NCI-H524 (cell line): ENCODE results near the gene PLAAT5.
"Not testable (repeated sequence)": the region's sequence is repeated elsewhere in the genome, so short reads cannot be mapped to it uniquely, and the experiment has no call there.

Experiments used
- DNase-seq, 2 experiments: peaks; one replicate each; lab custom pipeline; 2025; lab: John Stamatoyannopoulos, UW

The PLAAT5 gene, protein sequence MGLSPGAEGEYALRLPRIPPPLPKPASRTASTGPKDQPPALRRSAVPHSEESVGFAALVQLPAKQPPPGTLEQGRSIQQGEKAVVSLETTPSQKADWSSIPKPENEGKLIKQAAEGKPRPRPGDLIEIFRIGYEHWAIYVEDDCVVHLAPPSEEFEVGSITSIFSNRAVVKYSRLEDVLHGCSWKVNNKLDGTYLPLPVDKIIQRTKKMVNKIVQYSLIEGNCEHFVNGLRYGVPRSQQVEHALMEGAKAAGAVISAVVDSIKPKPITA

DNA sequence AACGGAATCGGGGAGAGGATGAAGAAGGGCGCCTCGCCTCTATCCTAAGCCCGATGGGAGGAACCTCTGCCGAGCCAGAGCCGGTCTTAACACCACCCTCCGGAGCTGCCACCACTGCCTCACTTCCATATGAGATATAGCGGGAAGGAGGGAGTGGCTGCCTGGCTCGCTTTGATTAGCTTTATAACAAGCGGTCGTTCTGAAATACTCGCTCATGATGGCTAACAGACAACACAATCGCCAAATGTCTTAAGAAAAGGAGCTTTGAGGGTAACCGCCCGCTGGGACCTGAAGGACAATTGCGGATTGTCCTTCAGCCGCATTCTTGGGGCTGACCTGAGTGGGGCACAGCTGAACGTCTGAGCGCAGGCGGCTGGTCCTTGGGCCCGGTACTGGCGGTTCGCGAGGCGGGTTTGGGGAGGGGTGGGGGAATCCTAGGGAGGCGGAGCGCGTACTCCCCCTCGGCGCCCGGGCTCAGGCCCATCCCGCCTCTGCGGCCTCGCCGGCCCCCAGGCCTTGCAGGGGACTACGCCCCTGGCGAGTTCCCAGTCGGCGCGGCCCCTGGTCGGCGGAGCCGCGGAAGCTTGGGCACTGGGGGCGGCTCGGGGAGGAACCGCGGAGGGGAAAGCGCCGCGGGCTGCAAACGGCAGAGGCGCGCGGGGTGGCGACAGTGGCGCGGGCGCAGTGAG is at the start of gene PLAAT5:
Gene PLAAT5, minus strand, starts transcription at position 617 of the 689 bp plus-strand sequence. Its CDS starts 133 bp downstream, at position 484.
- DNase-seq: no peak

DNA sequence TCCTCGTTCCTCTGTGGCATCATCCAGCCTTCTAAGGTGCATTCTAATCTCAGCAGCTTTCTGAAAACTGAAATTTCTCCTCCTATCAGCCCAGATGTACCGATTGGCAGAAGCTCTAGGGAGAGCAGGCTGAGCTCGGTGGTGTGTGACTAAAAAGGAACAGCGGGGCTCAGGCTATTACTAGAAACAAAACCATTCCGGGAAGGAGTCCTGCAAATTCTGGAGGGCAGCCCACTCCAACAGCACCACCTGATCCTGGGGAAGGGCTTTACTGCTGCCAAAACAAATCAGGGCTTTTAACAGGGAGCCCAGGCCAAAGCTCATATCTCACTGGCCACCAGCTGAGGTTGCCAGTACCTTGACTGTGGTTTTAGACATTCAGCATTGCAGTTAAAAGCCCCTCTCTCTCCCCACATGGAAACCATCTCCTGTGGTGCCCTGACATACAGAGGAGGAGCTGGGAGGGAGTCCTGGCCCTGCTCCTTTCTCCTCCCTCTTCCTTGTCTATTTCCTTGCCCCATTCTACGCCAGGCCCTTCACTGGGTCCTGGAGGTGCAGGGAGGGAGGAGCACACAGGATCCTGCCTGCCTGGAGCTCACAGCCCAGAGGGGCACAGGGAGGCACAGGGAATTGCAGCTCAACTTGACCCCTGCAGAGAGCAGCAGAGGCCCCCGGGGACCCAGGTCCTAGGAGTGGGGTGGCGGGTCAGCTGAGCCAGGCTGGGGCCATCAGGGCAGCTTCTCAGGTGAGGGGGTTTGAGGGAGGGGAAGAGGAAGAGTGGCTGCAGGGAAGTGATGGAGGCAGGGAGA is 46.5 kb upstream of the PLAAT5 start:
- DNase-seq: no peak

DNA sequence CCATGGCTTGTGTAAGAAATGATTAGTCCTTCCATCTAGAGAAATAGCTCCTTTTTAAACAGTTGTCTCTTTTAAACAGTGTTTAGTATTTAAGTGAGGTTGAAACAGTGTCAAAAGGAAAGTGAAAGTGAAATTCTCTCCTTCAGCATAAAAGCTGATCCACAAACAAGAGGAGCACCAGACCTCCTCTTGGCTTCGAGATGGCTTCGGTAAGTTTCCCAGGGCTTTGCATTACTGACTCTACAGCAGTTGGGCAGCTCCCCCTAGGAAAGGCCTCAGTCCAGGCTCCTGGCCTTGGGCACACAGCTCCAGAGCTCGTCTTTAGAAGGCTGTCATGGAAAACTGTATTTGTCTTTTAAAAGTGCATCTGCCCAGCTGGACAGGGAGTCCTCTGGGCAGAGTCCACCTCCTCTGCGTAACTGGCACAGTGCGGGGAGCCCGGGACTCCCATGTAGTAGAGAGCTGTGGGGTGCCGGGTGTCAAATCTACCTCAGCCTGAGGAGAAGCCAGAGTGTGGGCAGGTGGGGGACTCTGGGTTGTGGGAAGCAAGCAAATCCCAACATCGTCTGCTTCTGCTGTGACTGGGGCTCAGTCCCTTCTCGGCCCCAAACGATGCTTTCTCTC is 45.8 kb upstream of the PLAAT5 start, which contains the start of gene PLAAT4:
Gene PLAAT4, plus strand, starts transcription at position 140 of the 624 bp plus-strand sequence. Its CDS starts 61 bp downstream, at position 201.
- DNase-seq: no peak

DNA sequence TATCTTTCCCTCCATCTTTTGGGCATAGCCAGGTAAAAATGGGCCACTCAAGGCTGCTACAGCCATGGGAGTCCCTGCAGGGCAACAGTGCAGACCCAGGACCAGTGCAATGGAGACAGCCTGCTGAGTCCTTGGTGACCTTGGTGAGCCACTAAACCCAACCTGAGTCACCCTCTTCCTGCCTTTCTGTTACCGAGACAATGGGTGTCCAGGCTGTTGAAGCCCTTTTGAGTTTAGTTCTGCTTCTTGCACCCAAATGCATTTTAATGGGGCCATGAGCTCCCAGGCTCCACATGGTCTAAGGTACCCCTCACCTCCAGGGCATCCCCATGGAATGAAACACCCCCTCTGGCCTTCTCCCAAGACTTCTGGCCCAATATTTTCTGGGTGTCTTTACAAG is 44.8 kb upstream of the PLAAT5 start:
- no peak for DNase-seq

DNA sequence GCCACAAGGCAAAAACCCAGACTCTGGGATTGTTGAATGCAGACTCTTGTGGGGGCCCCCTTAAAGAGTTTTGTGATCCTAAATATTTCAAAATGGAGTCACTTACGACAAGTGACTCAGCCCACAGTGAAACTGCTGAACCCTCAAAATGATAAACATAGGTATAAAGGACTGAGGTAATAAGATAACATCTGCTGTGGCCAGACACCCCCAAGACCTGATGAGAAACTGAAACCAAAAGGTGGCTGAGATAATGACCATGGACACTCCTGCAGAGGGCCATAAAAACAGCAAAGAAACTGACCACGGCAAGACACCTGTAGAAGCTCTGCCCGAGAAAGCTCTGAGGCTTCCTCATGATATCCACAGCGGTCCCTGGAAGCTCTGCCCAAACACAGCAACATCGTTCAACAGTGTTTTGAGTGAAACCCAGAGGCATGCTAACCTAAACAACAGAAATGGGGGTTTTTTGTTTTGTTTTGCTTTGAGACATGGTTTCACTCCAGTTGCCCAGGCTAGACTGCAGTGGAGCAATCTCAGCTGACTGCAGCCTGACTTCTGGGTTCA is 44.0 kb upstream of the PLAAT5 start:
- DNase-seq: no peak

DNA sequence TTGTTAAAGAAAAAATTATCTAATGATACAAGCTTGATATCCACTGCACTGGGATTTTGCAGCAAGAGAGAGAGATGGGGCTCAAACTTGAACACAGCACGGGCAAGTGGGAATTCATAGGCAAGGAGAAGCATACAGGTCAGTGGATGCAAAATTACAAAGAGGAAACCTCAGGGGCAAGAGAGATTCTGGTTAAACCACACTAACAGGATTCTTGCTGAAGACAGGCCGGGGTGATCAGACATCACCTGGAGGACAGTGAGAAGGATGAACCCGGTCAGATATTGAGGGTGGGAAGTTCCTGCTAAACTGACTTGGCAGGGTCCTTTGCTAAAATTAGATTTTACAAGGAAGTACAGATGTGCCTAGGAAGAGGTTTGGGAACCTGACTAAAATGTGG is 43.1 kb upstream of the PLAAT5 start:
- DNase-seq: no peak

DNA sequence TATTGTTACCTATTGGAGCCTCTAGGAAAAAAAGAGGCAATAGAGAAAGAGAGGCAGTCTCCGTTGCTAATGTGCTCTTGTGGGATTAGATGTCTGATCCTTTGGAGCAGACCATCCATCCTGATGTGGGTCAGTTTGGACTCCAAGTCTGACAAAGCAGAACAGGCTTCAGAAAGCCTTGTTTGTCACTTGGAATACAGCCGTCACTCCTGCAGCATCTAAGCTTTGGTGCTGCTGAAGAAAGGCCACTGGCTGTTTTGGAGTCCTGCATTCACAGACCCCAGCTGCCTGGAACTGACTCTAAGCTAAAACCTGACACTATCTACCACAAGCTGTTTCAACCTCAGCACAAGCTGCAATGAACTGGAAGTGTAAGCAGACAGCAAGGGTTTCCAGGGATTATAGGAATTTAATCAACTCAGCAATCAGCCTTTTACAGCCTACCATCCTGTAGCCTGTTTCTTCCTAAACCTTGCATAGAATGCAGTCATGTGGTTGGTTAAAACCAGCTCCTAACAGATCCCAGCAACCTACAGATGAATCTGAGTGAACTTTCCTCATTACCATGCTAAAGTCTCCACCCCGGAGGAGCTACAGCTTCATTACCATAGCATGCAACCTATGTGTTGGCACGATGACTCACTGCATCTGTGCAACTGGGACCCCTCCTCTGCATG is 42.0 kb upstream of the PLAAT5 start:
- peak in 1 of 2 experiments; percentile 18 for DNase-seq

DNA sequence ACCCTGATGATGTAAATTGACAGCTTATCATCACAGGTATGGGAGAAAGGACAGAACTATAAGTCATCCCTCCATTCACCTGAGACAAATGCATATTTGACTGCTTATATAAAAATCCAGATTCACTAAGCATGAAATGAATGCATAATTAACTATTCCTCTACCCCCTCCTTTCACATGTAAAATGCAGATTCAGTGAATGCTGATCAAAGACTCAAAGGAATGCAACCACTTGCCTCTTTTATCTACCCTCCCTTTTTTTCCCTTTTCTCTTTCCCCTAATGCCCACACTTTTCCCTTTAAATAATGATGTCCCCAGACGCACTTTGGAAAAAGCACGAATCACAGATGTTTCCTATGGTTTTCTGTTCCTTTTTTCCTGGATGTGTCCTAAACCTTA is 41.1 kb upstream of the PLAAT5 start:
- no peak for DNase-seq

DNA sequence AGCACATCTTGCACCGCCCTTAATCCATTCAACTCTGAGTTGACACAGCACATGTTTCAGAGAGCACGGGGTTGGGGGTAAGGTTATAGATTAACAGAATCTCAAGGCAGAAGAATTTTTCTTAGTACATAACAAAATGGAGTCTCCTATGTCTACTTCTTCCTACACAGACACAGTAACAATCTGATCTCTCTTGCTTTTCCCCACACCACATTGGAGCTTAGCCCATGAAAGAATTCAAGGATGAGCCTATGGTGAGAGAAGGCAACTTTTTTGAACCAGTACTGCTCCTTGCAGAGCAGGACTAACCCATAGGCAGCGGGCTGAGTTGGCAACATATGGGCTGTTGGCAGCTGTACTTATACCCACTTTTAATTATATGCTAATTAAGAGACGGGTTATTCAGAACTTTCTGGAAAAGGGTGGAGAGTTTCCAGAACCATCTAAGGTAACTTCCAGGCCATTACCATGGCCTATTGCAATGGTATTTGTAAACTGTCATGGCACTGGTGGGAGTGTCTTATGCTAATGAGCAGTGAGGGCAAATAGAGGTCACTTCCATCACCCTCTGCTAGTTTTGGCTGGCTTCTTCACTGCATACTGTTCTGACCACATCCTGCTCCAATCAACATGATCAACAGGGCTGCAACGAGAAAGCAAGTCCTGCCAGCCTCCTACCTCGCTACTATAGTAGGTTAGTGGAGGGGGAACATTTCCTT is 40.3 kb upstream of the PLAAT5 start:
- not testable (repeated sequence) for DNase-seq

DNA sequence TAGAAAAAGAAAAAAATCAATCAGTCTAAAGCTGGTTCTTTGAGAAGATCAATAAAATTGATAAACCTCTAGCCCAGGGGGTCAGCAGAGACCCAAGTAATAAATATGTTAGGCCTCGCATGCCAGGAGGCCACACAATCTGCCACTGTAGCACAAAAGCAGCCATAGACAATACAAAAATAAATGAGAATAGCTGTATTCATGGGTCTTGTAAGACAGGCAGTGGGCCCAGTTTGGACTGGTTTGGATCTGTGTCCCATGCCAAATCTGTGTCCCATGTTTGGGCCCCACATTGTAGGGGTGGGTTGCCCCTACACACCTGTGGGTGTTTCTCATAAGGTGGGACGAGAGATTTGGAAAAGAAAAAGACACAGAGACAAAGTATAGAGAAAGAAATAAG is 39.1 kb upstream of the PLAAT5 start:
- DNase-seq: no peak

DNA sequence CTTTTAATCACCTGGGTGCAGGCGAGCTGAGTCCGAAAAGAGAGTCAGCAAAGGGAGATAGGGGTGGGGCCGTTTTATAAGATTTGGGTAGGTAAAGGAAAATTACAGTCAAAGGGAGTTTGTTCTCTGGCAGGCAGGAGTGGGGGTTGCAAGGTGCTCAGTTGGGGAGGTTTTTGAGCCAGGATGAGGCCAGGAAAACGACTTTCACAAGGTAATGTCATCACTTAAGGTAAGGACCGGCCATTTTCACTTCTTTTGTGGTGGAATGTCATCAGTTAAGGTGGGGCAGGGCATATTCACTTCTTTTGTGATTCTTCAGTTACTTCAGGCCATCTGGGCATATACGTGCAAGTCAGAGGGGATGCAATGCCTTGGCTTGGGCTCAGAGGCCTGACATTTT is 38.4 kb upstream of the PLAAT5 start:
- not testable (repeated sequence) for DNase-seq

DNA sequence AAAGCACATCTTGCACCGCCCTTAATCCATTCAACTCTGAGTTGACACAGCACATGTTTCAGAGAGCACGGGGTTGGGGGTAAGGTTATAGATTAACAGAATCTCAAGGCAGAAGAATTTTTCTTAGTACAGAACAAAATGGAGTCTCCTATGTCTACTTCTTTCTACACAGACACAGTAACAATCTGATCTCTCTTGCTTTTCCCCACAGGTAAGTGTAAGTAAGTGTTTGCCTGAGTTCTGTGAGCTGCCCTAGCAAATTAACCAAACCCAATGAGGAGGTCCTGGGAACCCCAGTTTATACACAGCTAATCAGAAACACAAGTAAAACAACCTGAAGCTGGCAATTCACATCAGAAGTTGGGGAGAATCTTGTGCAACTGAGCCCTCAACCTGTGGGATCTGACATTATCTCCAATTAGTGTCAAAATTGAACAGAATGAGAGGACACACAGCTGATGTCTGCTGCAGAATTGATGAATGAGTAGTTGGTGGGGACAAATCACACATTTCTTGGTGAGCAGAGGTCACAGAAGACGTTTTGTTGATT is 37.8 kb upstream of the PLAAT5 start:
- DNase-seq: not testable (repeated sequence)

DNA sequence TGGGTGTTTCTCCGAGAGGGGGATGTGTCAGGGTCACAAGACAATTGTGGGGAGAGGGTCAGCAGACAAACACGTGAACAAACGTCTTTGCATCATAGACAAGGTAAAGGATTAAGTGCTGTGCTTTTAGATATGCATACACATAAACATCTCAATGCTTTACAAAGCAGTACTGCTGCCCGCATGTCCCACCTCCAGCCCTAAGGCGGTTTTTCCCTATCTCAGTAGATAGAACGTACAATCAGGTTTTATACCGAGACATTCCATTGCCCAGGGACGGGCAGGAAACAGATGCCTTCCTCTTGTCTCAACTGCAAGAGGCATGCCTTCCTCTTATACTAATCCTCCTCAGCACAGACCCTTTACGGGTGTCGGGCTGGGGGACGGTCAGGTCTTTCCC is 37.2 kb upstream of the PLAAT5 start:
- not testable (repeated sequence) for DNase-seq

DNA sequence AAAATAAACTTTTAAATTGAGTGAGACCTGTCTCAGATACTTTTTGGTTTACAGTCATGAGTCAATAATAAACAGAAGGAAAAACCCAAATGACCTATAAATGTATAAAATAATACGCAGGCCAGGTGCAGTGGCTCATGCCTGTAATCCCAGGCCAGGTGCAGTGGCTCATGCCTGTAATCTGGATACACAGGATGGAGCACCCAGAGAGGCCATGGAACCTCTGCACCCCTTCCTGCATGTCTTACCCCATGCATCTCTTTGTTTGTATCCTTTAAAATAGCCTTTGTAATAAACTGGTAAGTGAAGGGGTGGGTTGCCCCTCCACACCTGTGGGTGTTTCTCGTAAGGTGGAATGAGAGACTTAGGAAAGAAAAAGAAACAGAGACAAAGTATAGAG is 36.7 kb upstream of the PLAAT5 start:
- DNase-seq: no peak

DNA sequence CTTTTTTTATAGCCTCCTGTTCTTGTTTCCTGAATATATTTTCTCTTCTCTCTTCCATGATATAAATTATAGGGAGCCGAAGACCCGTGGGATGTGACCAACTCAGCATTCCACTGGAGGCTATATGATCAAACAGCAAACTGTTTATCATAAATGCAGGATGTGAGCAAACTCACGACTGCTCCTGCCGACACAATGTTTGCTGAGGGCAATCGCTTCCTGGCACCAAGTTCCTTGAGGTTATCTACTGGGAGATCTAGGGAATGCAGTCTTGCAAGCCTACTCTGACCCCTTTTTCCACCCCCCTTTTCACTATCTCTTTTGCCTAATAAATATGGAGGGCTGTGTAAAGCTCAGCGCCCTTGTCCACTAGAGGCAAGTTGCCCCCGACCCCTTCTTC is 32.2 kb upstream of the PLAAT5 start:
- DNase-seq: no peak

DNA sequence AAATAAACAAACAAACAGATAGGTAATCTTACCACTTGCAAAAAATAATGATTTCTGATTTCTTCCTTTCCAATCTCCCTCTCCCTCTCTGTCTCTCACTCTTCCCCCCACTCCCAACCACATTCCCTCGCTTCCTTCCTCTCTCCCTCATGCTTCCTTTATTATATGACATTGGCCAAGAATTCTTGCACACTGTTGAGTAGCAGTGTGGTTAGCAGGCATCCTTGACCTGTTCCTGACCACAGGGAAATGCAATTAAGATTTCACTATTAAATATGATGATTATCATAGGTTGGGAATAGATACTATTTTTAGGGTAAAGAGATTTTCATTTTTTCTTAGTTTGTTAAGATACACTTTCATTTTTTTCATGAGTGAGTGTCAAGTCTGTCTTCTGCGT is 30.9 kb upstream of the PLAAT5 start:
- no peak for DNase-seq

DNA sequence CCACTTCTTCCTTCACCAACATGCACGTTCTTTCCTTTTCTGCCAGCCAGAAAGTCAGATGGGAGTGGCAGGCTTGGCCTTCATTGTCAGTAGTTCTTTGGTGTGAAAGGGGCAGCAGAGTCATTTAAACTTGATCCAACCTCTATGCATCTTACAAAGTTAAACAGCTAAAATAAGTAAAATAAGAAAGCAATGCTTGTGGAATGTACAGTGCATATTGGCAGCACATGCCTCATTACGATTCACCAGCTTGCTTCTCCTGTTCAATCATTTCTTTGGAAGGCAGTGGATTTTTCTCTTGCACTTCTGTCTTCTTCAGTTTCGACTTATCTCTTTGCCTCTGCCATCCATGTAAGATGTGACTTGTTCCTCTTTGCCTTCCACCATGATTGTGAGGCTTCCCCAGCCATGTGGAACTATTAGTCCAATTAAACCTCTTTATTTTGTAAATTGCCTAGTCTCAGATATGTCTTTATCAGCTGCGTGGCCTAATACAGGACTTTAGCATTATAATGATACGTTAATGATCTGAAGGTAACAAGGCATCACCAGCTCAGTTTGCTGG is 29.7 kb upstream of the PLAAT5 start:
- no peak for DNase-seq

DNA sequence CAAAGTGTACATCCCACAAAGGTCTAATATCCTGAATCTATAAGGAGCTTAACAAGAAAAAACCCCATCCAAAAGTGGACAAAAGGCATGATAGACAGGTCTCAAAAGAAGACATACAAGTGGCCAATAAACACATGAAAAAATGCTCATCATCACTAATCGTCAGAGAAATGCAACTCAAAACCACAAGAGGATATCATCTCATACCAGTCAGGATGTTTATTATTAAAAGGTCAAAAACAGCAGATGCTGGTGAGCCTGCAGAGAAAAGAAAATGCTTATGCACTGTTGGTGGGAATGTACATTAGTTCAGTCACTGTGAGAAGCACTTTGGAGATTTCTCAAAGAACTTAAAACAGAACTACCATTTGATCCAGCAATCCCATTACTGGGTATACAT is 27.6 kb upstream of the PLAAT5 start:
- DNase-seq: no peak

DNA sequence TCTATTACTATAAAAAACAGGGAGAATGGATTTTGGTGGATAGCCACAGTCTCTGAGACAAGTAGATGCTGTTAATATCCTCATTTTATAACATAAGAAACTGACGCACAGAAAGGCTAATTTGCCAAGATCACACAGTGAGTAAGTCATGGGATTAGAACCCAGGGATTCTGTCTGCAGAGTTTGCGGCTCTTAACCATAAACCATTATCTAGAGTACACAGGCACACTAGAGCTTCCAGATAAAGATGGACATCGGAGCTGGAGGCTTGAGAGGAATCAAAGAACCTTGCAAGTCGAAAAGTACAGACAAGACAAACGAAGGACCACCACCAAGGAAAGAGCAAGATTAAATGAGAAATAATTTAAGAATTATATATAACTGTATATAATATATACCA is 26.2 kb upstream of the PLAAT5 start:
- no peak for DNase-seq

DNA sequence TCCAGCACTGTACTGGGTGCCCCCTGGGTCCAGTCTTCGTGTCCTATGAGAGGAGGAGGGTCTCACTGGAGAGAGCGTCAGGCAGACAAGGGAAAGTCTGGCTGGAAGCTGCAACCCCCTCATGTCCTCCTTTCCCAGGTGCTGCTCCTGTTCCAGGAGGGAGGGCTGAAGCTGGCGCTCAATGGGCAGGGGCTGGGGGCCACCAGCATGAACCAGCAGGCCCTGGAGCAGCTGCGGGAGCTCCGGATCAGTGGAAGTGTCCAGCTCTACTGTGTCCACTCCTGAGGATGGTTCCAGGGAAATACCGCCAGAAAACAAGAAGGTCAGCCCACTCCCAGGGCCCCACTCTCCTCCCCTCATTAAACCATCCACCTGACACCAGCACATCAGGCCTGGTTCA is 25.1 kb upstream of the PLAAT5 start:
- DNase-seq: no peak
